ENCODE measurements around the gene SLCO3A1.
A peak's percentile ranks its signal among the peaks of the same experiment; 100 is the strongest.

Gene SLCO3A1

DNA sequence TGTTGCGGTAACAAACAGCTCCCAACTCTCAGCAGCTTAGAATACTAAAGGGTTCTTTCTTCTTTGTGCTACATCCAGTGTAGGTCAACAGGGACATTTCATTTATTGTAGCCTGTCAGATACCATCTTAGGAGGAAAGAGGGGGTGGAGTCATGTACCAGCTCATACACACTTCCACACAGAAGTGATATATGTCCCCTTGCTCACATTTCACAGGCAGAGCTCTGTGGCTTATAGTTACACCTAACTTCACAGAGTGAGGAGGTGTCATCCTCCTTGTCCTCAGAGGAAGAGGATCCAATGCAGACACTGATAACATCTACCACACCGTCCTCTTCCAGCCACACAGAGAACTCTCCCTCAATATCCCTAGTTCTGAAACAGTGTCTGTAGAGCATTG, 247.2 kb downstream of the SLCO3A1 start:
- Histone ChIP-seq H3K36me3 (no peaks in the 10 kb centered on the region), H3K9me3 (ENCODE audit: severe bottlenecking) (peaks cover 3% of the 10 kb centered on the region), H3K27me3 (ENCODE audit: insufficient read depth, low read depth, severe bottlenecking) (peaks cover 3% of the 10 kb centered on the region), H3K4me3 (ENCODE audit: low read depth, low read length) (no peak overlapping the region), H3K27ac (no peak overlapping the region)
- no peak for DNase-seq
- TF ChIP-seq, protein P1, sequence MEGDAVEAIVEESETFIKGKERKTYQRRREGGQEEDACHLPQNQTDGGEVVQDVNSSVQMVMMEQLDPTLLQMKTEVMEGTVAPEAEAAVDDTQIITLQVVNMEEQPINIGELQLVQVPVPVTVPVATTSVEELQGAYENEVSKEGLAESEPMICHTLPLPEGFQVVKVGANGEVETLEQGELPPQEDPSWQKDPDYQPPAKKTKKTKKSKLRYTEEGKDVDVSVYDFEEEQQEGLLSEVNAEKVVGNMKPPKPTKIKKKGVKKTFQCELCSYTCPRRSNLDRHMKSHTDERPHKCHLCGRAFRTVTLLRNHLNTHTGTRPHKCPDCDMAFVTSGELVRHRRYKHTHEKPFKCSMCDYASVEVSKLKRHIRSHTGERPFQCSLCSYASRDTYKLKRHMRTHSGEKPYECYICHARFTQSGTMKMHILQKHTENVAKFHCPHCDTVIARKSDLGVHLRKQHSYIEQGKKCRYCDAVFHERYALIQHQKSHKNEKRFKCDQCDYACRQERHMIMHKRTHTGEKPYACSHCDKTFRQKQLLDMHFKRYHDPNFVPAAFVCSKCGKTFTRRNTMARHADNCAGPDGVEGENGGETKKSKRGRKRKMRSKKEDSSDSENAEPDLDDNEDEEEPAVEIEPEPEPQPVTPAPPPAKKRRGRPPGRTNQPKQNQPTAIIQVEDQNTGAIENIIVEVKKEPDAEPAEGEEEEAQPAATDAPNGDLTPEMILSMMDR (IDR thresholded peaks at IDR 0.05; ENCODE audit: low read depth, low read length): no peak

DNA sequence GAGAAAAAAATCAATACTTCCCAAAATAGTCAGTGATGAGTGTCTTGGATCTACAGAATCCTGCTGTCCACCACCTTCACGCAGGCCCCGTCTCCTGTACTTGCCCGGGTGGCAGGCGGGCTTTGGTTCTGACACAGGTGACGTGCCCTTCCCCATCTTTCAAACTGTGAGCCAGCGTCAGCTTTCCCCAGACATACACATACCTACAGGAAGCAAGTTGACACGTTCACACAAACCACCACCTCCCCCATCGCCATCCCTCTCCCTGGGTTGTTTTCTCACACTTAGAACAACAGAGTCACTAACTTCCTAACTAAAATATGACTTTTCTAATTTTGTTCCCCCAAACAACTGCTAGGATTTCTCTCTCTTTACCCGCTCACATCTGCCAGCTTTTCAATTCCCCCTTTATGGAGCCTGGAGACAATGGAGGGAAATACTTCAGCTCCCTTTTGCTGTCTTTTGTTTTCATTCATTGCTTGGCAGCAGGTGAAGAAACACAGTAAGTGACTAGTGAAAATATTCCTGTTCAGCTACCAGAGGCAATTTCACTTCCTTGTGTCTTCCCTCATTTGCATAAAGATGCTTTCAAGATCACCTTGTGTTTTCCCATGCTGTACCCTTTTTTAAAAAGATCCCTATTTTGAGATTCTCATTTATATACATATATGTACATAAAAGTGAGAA, 248.3 kb downstream of the SLCO3A1 start:
- Histone ChIP-seq H3K9me3 (ENCODE audit: severe bottlenecking) (peaks cover 3% of the 10 kb centered on the region), H3K27me3 (ENCODE audit: insufficient read depth, low read depth, severe bottlenecking) (peaks cover 8% of the 10 kb centered on the region), H3K36me3 (no peaks in the 10 kb centered on the region), H3K4me3 (ENCODE audit: low read depth, low read length) (no peak overlapping the region), H3K27ac (no peak overlapping the region)
- DNase-seq: no peak
- TF ChIP-seq, protein P1 (IDR thresholded peaks at IDR 0.05; ENCODE audit: low read depth, low read length): no peak

DNA sequence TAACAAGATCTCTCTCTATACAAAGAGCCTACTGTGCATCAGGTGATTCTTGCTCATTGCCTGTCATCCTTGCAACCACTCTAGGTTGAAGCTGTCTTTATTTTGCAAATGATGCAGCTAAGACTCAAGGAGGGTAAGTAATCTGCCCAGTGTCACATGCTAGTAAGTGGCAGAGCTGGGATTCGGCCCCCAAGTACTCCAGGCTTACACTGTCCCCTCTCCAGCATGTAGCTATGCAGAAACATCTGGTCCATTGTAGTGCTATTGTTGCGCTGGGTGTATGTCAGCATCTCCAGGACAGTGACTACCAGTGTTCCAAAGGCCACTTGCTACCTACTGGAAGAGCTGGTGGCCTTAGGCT, 248.9 kb downstream of the SLCO3A1 start:
- TF ChIP-seq, protein P1 (IDR thresholded peaks at IDR 0.05; ENCODE audit: low read depth, low read length): no peak
- Histone ChIP-seq H3K36me3 (no peaks in the 10 kb centered on the region), H3K9me3 (ENCODE audit: severe bottlenecking) (peaks cover 3% of the 10 kb centered on the region), H3K4me3 (ENCODE audit: low read depth, low read length) (no peak overlapping the region), H3K27me3 (ENCODE audit: insufficient read depth, low read depth, severe bottlenecking) (peaks cover 7% of the 10 kb centered on the region), H3K27ac (no peak overlapping the region)
- DNase-seq: no peak

DNA sequence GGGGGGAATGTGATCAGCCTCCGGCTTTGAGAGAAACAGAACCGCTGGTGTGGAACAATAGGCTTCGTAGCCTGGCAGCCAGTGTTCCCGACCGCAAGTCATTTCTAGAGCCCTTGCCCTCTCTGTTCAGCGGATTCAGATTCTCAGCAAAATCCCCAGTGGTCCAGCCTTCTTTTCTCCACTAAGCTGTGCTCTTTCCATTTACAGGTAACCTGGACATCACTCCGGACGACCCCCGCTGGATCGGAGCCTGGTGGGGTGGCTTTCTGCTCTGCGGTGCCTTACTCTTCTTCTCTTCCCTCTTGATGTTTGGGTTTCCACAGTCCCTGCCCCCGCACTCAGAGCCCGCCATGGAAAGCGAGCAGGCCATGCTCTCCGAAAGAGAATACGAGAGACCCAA, 250.6 kb downstream of the SLCO3A1 start:
- no peak for DNase-seq
- TF ChIP-seq, protein P1 (IDR thresholded peaks at IDR 0.05; ENCODE audit: low read depth, low read length): no peak
- H3K27me3 ChIP-seq (ENCODE audit: insufficient read depth, low read depth, severe bottlenecking): peaks cover 9% of the 10 kb centered on the region
- no peak overlapping the region for H3K4me3 ChIP-seq (ENCODE audit: low read depth, low read length)
- H3K9me3 ChIP-seq (ENCODE audit: severe bottlenecking): peaks cover 3% of the 10 kb centered on the region
- no peak overlapping the region for H3K27ac ChIP-seq
- H3K36me3 ChIP-seq: no peaks in the 10 kb centered on the region

DNA sequence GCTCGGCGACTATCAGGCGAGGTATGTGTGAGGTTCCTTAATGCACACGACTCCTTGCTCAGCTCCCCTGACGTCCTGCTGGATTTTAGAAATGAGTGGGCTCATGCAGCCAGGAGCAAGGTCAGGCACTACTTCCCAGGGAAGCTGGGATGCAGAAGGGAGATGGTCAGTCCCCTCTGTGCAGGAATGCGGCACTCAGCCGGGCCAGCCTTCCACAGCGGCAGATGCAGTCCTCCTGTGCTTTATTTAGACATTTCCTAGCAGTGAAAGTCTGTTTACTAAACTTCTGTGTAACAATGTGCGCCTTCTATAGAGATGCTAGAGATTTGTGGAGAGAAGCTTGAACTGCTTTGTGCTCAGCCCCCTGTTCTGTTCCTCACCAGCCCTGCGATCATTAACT, 252.1 kb downstream of the SLCO3A1 start:
- Histone ChIP-seq H3K27me3 (ENCODE audit: insufficient read depth, low read depth, severe bottlenecking) (peaks cover 9% of the 10 kb centered on the region), H3K36me3 (no peaks in the 10 kb centered on the region), H3K4me3 (ENCODE audit: low read depth, low read length) (no peak overlapping the region), H3K27ac (no peak overlapping the region), H3K9me3 (ENCODE audit: severe bottlenecking) (peaks cover 1% of the 10 kb centered on the region)
- TF ChIP-seq, protein P1 (IDR thresholded peaks at IDR 0.05; ENCODE audit: low read depth, low read length): no peak
- DNase-seq: no peak

DNA sequence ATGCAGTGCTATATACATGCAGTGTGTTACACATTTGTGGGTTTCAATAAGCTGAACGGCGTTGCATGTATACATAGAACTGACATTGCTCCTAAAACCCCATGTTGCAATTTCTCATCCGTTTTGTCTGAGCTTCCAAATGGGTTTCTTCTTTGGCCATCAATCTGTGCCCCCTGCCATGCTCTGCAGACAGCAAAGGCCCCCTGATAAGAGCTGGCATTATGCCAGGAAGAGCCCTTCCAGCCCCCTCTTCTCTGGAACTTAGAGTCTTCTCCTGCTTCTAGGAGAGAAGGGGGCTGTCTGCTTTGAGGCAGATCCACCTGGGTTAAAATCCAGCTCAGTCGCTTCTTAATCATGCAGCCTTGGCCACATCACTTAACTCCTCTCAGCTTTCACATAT, 254.0 kb downstream of the SLCO3A1 start:
- peak; percentile 14 for DNase-seq
- H3K27me3 ChIP-seq (ENCODE audit: insufficient read depth, low read depth, severe bottlenecking): peaks cover 14% of the 10 kb centered on the region
- no peaks in the 10 kb centered on the region for H3K36me3 ChIP-seq
- no peak overlapping the region for H3K27ac ChIP-seq
- H3K9me3 ChIP-seq (ENCODE audit: severe bottlenecking): no peaks in the 10 kb centered on the region
- H3K4me3 ChIP-seq (ENCODE audit: low read depth, low read length): no peak overlapping the region
- TF ChIP-seq, protein P1 (IDR thresholded peaks at IDR 0.05; ENCODE audit: low read depth, low read length): no peak

All from WERI-Rb-1 (cell line).